ENCODE data around the gene PIGH.
"Not testable (repeated sequence)": the region's sequence is repeated elsewhere in the genome, so short reads cannot be mapped to it uniquely, and the experiment has no call there.

PIGH gene

GRCh38 chr14:67607646-67608045 is 7.6 kb upstream of the PIGH start:
- no peak for DNase-seq

GRCh38 chr14:67602995-67603545 is 3.0 kb upstream of the PIGH start:
- no peak for DNase-seq

DNA sequence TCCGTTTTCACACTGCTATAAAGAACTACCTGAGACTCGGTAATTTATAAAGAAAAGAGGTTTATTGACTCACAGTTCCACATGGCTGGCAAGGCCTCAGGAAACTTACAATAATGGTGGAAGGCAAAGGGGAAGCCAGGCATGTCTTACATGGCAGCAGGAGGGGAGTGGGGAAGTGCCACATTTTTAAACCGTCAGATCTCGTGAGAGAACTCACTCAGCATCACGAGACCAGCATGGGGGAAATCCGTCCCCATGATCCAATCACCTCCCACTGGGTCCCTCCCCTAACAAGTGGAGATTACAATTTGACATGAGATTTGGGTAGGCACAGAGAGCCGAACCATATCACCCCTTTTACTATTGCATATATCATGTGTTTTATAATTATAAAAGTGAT is 2.0 kb upstream of the PIGH start:
- no peak for DNase-seq

GRCh38 chr14:67600562-67600974 is 500 bp upstream of the PIGH start:
- not testable (repeated sequence) for DNase-seq

GRCh38 chr14:67595392-67595791 is 4.7 kb downstream of the PIGH start:
- no peak for DNase-seq

DNA sequence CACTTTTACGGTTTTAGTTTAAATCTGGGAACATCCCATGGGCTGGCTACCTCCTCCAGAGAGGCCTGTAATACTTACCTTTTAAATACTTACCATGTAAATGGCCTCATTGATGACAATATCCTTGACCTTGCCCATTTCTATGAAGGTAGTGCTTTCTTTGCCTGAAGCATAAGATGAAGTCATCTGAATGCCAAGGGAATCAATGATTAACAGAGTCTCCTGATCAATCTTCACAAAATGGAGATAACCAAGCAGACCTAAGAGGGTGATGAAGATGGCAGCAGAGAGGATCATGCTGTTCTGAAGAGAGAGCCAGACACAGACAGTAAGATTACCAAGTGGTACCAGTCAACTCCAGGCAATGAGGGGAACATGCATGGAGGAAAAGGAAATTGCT is 6.4 kb downstream of the PIGH start:
- not testable (repeated sequence) for DNase-seq

DNA sequence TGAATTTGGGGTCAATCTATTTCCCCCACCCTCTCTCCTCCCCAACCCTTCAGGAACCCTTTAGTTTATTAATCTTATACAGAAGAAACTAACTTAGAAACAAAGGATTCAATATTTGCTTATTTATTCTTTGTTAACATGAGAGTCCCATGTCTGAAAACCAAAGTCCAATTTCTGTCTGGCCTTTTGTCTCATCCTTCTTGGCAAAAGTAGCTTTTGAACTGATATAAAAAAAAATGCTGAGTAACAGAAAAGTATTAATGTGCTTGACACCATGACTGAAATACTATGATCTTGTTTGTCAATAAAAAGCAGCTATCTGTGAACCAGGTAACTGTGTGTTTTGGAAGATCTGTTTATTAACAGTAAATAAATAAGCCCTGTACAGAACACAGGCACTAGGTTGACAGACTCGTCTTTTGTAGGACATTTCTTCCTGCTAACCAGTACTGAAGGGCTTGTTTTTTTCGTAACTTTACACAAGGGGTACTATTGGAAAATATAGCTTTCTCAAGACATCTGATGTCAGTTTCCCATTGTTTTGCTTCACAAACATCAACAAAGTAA is 10.8 kb downstream of the PIGH start:
- no peak for DNase-seq

DNA sequence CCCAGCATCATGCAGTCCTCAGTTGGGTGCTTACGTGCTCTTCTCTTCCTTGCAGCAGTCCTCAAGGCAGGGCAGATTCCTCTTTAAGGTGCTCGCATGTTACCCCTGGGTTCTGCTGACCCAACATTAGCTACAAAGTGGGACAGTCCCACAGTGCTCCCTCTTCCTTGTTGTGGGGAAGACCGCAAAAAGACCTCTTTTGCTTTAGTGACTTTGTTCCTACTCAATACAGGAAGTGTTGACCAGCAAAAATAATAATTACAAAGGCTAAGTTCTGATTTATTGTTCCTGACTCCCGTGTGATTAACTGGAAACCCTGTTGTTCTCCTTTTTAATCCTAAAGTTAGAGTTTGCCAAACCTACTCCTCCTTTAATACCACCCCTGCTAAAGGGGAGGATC is 13.7 kb downstream of the PIGH start:
- DNase-seq, result no peak

DNA sequence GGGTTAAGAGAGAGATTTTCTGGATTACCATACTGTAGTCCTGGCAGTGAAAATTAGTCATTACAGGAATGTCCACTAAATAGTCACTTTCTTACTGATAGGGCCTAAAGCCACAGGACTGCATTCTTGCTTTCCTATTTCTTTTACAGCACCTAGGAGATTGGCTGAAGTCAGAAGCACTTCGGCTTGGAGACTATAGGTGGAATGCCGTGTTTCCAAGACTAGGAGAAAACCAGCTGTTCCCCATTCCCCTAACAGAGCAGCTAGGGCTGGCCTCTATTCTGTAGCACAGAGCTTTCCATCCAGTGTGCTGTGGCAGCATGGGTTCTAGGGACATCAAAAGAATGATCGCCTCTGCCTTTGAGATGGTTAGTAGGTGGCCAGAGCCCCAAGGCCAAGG is 15.1 kb downstream of the PIGH start:
- DNase-seq, result no peak

DNA sequence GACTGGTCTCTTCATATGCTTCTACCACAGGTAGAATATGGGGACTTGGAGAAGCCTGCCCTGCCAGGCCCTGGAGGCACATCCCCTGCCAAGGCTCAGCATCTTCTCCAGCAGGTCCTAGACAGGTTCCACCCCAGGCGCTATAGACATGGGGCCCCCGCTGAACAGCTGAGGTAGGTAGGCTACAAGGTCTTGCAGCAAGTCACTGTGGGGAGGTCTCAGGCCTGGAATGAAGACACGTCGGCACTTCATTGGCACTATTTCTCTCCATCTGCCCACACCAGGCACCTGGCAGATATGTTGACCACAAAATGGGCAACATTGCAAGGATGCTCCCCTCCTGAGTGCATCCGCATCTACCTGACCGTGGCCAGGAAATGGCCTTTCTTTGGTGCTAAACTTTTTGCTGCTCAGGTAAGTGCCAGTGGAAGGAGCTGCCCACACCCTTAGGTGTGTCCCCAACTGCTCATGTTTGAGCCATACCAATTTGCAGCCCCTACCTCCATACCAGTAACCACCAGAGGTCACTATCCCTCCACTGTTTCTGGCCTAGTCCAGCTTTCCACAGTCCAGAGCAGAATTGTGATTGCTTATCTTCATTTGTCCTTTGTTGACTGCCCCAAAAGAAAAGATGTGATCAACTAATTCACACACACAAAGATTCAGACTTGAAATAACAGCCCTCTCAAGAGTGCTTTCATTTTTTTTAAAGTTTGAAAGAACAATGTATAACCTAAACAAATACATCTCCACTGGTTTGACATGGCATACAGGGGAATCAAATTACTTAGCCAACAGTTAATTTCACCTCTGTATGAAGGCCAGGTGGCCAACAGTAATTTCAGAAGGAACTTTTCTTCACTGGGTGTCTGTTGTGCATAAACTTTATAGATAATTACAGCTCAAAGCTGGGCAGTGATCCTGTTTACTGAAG is 16.1 kb downstream of the PIGH start:
- DNase-seq, result peak; percentile 23

DNA sequence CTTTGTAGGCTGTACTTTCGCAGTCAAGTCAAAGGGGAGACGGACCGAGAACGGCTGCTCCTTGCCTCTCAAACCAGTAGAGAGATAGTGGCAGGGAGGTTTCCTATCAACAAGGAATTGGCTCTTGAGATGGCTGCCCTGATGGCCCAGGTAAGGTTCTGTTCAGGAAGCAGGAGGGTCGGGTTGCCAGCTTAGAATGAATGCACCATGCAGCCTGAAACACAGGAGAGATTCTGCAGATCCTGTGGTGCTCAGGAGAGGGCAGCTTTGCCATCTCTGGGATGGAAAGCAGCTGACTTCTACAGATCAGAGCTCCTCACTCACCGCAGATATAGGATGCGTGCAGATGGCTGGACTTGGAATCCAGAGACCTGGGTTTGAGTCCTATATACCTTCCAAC is 18.0 kb downstream of the PIGH start:
- no peak for DNase-seq

GRCh38 chr14:67581643-67582042 is 18.4 kb downstream of the PIGH start:
- no peak for DNase-seq

DNA sequence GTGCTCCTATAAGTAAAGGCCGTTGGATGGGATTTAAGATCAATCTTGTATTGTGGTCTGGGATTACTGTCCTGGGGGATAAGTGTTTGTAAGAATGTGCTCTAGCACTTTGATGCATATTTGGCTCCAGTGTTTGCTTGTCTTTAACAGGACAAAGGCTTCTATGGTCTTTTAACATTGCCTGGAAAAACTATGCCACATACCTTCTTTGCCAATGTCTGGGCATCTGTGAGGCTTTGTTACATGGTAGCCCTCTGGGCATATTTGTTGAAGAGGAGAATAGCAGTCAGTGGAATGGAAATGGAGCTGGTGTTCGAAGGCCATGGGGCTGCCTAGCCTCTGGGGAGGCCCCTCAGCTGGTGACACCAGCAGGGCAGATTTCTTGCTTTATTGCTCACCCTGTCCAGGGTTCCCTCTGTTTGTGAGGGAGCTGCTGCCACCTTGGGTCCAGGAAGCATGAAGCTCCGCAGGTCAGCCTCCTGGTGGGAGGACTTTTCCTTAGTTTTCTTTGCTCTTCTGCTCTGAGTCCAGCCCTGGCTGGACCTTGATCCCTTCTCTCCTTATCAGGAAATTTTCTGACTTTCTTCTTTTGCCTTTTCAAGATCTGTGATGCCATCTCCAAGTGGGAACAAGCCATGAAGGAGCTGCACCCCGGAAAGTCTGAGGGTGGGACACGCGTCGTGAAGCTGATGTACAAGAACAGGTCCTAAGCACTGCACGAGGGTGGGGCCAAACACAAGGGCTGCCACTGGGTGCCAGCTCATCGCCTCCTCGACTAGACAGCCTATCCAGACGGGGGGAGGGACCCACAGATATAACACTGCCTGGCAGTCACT is 19.5 kb downstream of the PIGH start:
- no peak for DNase-seq

- DNase-seq, result no peak
Measured at GRCh38 chr14:67579636-67580035, 20.4 kb downstream of the PIGH start.

- no peak for DNase-seq
Measured at GRCh38 chr14:67579040-67579439, 21.0 kb downstream of the PIGH start.

- no peak for DNase-seq
Measured at GRCh38 chr14:67577909-67578749, 21.9 kb downstream of the PIGH start.

DNA sequence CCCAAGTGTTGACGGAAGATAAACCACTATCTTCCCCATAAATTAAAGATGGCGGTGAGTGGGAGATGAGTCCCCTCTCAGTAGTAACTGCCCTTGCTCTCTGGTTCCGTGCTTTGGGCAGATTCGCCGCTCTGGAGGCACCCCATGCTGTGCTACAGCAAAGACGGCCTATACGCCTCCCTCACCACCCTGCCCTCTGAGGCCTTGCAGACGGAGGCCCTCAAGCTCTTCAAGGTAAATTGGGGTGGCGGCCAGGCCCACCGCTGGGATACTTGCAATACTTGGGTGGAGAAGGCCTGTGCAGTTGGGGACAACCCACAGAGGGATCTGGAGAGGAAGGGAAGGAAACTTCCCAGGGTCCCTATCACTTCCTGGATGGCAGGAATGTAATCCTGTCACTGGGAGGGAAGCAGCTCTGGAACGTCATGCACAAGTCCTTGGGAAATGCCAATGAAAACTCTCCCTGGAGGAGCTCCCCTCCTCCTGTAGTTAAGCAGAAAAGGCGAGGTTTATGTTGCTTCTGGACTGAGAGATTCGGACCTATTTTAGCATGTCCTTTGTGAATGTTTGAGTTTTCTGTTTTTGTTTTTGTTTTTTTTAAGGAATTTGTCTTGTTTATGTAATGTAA is 22.8 kb downstream of the PIGH start:
- DNase-seq, result no peak

DNA sequence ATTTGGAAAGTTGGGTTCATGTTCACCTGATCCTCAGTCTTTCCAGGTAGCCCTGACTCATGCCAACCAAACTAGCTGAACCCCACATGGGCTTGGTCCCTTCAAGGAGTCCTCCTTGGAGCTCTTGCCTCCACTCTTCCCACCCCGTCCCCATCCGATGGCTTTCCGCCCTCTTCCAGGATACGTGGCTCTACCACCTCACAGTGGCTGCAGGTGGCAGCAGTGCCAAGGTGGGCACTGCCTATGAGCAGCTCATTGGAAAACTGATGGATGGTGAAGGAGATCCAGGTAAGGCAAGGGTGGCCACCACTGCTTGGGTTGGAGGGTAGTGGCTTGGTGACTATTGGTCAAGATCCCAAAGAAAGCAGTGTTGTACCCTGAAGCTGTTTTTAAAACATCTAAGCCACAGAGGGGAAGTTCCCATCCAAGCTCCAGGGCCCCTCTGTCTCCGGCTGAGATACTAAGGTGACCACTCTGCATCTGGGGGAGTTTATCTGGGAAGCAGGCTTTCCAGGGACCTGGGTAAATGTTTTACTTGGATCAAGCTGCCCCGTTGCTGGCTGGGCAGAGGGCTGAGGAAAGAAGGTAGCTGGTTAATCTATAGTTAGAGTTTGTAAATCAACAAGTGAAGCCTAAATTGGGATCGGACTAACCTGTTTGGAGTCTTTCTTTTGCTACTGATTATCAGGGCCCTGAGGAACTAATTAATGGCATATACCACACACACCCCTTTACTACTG is 23.7 kb downstream of the PIGH start:
- no peak for DNase-seq

DNA sequence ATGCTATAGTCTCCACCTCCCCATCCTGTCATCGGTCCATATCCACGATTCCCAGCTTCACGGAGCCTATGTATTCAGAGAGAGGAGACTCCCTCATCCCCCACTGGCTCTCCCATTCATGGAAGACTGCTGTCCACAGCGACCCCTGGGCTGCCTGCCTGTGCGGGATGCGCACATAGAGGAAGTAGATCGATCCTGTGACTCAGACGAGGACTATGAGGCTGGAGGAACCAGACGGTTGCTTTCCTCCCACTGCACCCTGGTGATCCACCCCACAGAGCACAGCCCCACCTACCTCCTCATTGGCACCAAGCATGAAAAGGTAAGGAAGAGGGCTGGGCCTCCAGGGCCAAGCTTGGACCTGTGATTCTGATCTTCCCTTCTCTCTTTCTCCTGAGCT is 24.4 kb downstream of the PIGH start:
- no peak for DNase-seq

DNA sequence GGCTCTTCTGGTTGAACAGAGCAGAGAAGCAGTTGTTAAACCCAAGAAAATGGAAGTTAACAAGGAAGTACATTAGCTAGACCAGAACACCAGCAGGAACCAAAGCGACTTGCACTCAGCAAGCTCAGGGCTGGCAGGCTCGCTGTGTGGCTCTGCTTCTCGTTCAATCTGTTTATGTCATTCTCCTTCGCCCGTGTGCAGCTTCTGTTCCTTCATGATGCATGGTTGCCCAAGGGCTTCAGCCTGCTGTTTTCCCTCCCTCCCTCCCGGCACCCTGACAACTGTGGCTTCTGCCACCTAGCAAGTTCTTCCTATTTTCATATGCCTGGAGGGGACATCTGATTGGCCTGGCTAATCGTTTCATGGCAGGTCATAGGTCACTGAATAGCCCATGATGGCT is 25.3 kb downstream of the PIGH start:
- no peak for DNase-seq

GRCh38 chr14:67574156-67574555 is 25.9 kb downstream of the PIGH start:
- no peak for DNase-seq

Data from NCI-H1436 (cell line).